HepG2 (cell line): Measurements from ENCODE around the gene VPS37B. TPM values are rescaled to one million over a fixed set of nuclear protein-coding genes. Genes with fewer than 3 reads are reported as not detected.
A peak's percentile ranks its signal among the peaks of the same experiment; 100 is the strongest.

ENCODE experiments used
- ATAC-seq: fragments of 200-7000 bp; cut with Tn5 transposase; 3 replicates; pipeline ENCODE4 v1.9.1; 2020; ENCODE audit warnings: mild to moderate bottlenecking, moderate library complexity
- BruUV-seq: library from RNA; stranded (reverse); fragments of 400-500 nt; replicated peaks from 2 replicates; lab custom pipeline; 2021; lab: Mats Ljungman, UMichigan
- CTCF ChIA-PET: fragments of 300-600 bp; formaldehyde crosslinking; extraction: SDS; loops from one replicate; lab custom pipeline; 2021; ENCODE audit warnings: low total read pairs, inconsistent platforms, low intra/inter-chr PET ratio; lab: Yijun Ruan, JAX
- POLR2A ChIA-PET: fragments of 350-600 bp; sonication (Branson Sonifier 250); formaldehyde crosslinking; loops from one replicate; lab custom pipeline; 2020; ENCODE audit warnings: antibody characterized with exemption, inconsistent platforms; lab: Yijun Ruan, JAX
- DNase-seq: peaks from one replicate; pipeline ENCODE4 v3.0.0-alpha.2; 2015; ENCODE audit warnings: low spot score
- FAIRE-seq: peaks from 3 replicates; lab custom pipeline; 2011; peaks lifted over from hg19 to GRCh38; lab: Jason Lieb, UNC
- H2AFZ ChIP-seq: one replicate; pipeline ENCODE4 v1.6.1; 2011; ENCODE audit warnings: low read length, inconsistent platforms
- H3K27ac ChIP-seq: fragments of 300-600 bp; 3 replicates; pipeline ENCODE4 v1.8.0; 2011; ENCODE audit warnings: mixed run types, mild to moderate bottlenecking, mixed read lengths, low read length, inconsistent platforms; ENCODE audit not compliant: insufficient read depth; ENCODE audit errors: extremely low read length
- H3K27me3 ChIP-seq, 2 experiments: fragments of 200-600 bp in 1 of 2; 2 replicates in 1 of 2; 3 replicates in 1 of 2; pipeline versions ENCODE4 v1.6.0 to v1.8.0; 2011; ENCODE audit warnings: low read length in 2 of 2, mild to moderate bottlenecking in 2 of 2, moderate library complexity in 2 of 2, inconsistent platforms in 1 of 2; ENCODE audit not compliant: insufficient read depth in 2 of 2, control insufficient read depth in 1 of 2
- H3K36me3 ChIP-seq, 2 experiments: fragments of 200-600 bp in 1 of 2; replicated peaks in 1 of 2; 2 replicates in 1 of 2; 3 replicates in 1 of 2; pipeline versions ENCODE4 v1.5.1 to v1.8.0; 2011; ENCODE audit warnings: low read length in 2 of 2, inconsistent platforms in 1 of 2; ENCODE audit not compliant: insufficient read depth in 2 of 2, control insufficient read depth in 1 of 2
- H3K4me1 ChIP-seq: 2 replicates; pipeline ENCODE4 v1.5.1; 2012; ENCODE audit warnings: low read length, inconsistent platforms; ENCODE audit not compliant: insufficient read depth
- H3K4me2 ChIP-seq: 2 replicates; pipeline ENCODE4 v1.6.0; 2011; ENCODE audit warnings: low read depth, low read length, inconsistent platforms
- H3K4me3 ChIP-seq, 3 experiments: fragments of 200-600 bp in 1 of 3; sonication (generic), shearing (Covaris generic) in 1 of 3; replicated peaks in 1 of 3; 2 replicates each; pipeline ENCODE4 v1.5.1; 2011 to 2016; ENCODE audit warnings: low read length in 3 of 3, inconsistent platforms in 2 of 3, low read depth in 2 of 3, mild to moderate bottlenecking in 2 of 3, control low read depth in 1 of 3, mixed read lengths in 1 of 3; ENCODE audit not compliant: insufficient read depth in 1 of 3
- H3K79me2 ChIP-seq: one replicate; pipeline ENCODE4 v1.6.1; 2011; ENCODE audit warnings: low read length, inconsistent platforms; ENCODE audit not compliant: insufficient read depth
- H3K9ac ChIP-seq: 2 replicates; pipeline ENCODE4 v1.6.0; 2011; ENCODE audit warnings: mild to moderate bottlenecking, low read depth, low read length, inconsistent platforms; ENCODE audit not compliant: insufficient read depth
- H3K9me3 ChIP-seq: 2 replicates; pipeline ENCODE4 v1.5.1; 2012; ENCODE audit warnings: mild to moderate bottlenecking, low read length
- H4K20me1 ChIP-seq: 2 replicates; pipeline ENCODE4 v1.6.0; 2011; ENCODE audit warnings: inconsistent platforms, mild to moderate bottlenecking, low read length, moderate library complexity; ENCODE audit not compliant: insufficient read depth
- ELF4 ChIP-seq: sonication (generic); formaldehyde crosslinking; IDR thresholded peaks from 2 replicates; pipeline ENCODE4 v1.5.0; 2020; ENCODE audit warnings: missing genetic modification reagents, mild to moderate bottlenecking, moderate library complexity, borderline replicate concordance
- HNF4G ChIP-seq, 2 experiments: sonication (generic) in 1 of 2; formaldehyde crosslinking in 1 of 2; IDR thresholded peaks; 2 replicates each; pipeline versions ENCODE4 v1.4.0 to v1.6.1; 2011 to 2020; ENCODE audit warnings: borderline replicate concordance in 2 of 2, low read depth in 2 of 2, mild to moderate bottlenecking in 2 of 2, low read length in 1 of 2, missing genetic modification reagents in 1 of 2, moderate library complexity in 1 of 2
- IKZF5 ChIP-seq: IDR thresholded peaks from 2 replicates; pipeline ENCODE4 v1.6.1; 2018; ENCODE audit warnings: missing genetic modification reagents, mild to moderate bottlenecking, missing compliant biosample characterization
- NONO ChIP-seq, 2 experiments: fragments of 450-650 bp in 1 of 2; sonication (generic) in 1 of 2; formaldehyde crosslinking in 1 of 2; IDR thresholded peaks in 1 of 2; conservative IDR thresholded peaks in 1 of 2; 2 replicates each; pipeline versions ENCODE4 v1.6.1 to v1.8.0; 2017 to 2022; ENCODE audit warnings: mild to moderate bottlenecking in 1 of 2, missing genetic modification reagents in 1 of 2, moderate library complexity in 1 of 2
- PCBP1 ChIP-seq: fragments of 200-400 bp; formaldehyde crosslinking; IDR thresholded peaks from 2 replicates; pipeline ENCODE4 v1.6.1; 2017; ENCODE audit warnings: mild to moderate bottlenecking, low read depth, low read length, borderline replicate concordance
- PRMT3 ChIP-seq: sonication (generic); formaldehyde crosslinking; IDR thresholded peaks from 2 replicates; pipeline ENCODE4 v1.8.1; 2022; ENCODE audit warnings: low read depth, mild to moderate bottlenecking, moderate library complexity, missing genetic modification reagents, borderline replicate concordance
- SAP130 ChIP-seq: IDR thresholded peaks from 2 replicates; pipeline ENCODE4 v1.6.1; 2016; ENCODE audit warnings: low read depth
- SRF ChIP-seq: IDR thresholded peaks from 2 replicates; pipeline ENCODE4 v1.6.1; 2011; ENCODE audit warnings: mild to moderate bottlenecking, low read depth, low read length, moderate library complexity
- TRAFD1 ChIP-seq: sonication (generic); formaldehyde crosslinking; IDR thresholded peaks from 2 replicates; pipeline ENCODE4 v1.5.1; 2020; ENCODE audit warnings: missing genetic modification reagents, mild to moderate bottlenecking, borderline replicate concordance
- ZNF143 ChIP-seq: sonication (generic); formaldehyde crosslinking; IDR thresholded peaks from 2 replicates; pipeline ENCODE4 v1.4.0; 2020; ENCODE audit warnings: missing genetic modification reagents
- ZNF235 ChIP-seq: sonication (generic); formaldehyde crosslinking; IDR thresholded peaks from 2 replicates; pipeline ENCODE4 v1.8.1; 2023; ENCODE audit warnings: mild to moderate bottlenecking, missing genetic modification reagents, borderline replicate concordance
- ZNF709 ChIP-seq: sonication (generic); formaldehyde crosslinking; IDR thresholded peaks from 2 replicates; pipeline ENCODE4 v1.5.0; 2020; ENCODE audit warnings: mild to moderate bottlenecking, missing genetic modification reagents
- WGBS: methylation state at CpG from one replicate; pipeline ENCODE4 v1.1.6; 2017; ENCODE audit warnings: low lambda C conversion rate; 5-methylcytosine and 5-hydroxymethylcytosine counted together
- in situ Hi-C: cut with HindIII; loops from 2 replicates; pipeline ENCODE4 v1.10.0; 2017; ENCODE audit warnings: low pct_unique_long_range_greater_than_20kb; ENCODE audit not compliant: extremely low pct_ligation_motif_present
- intact Hi-C: fragments of 100-400 bp; cut with micrococcal nuclease; formaldehyde crosslinking; loops from one replicate; pipeline ENCODE4 v1.10.0; 2022; ENCODE audit not compliant: unreplicated experiment
- polyA plus RNA-seq, 8 experiments: library from polyadenylated mRNA; depleted of rRNA in 3 of 8; stranded (reverse) in 7 of 8; unstranded in 1 of 8; fragments of >200 nt; fragmentation: Illumina TruSeq in 4 of 8; extraction: Trizol in 4 of 8; gene quantifications; 2 replicates each; pipeline versions ENCODE4 v1.2.1 to v1.2.3, GENCODE V29; 2011 to 2016; ENCODE audit warnings: low read depth in 4 of 8, missing spikeins in 1 of 8, mixed read lengths in 1 of 8; ENCODE audit not compliant: insufficient read depth in 1 of 8
- total RNA-seq, 5 experiments: library from RNA; depleted of rRNA; stranded (reverse); fragments of >200 nt; fragmentation: Illumina TruSeq; extraction: Trizol; gene quantifications; 2 replicates each; pipeline ENCODE4 v1.2.3, GENCODE V29; 2016; ENCODE audit warnings: low read depth in 1 of 5

VPS37B gene
- total and polyA plus RNA-seq, 2 of the 13 experiments (the other 11 are each of a cell fraction or from before 2014, with no cell fraction given), result 4.6 to 5.3 TPM

- peak; percentile 19; the same call in 1 of the 2 replicates for TF ChIP-seq SAP130
- no peak for TF ChIP-seq PRMT3
- TF ChIP-seq ELF4 (CRISPR knock-in tag), result no peak
- no peak for TF ChIP-seq NONO (IDR thresholded peaks at IDR 0.05)
- peak; percentile 35; the same call in 1 of the 2 replicates for TF ChIP-seq NONO (CRISPR knock-in tag; conservative IDR thresholded peaks at IDR 0.05)
- peak; percentile 61; the same call in 1 of the 2 replicates for TF ChIP-seq SRF
These were observed 38.8 kb downstream of the VPS37B start (continued) for GRCh38 chr12:122856999-122857671.

GRCh38 chr12:122855928-122856831 is 39.7 kb downstream of the VPS37B start:
- ChIA-PET CTCF (no interaction called here), POLR2A (no interaction called here)
- H3K36me3 ChIP-seq, result peaks cover 0 to 3% of the 10 kb centered on the region in 2 experiments; a peak in 2 of 5 replicates
- intact Hi-C loops (no loop called here), in situ Hi-C loops (loop anchor here (25.0 kb wide), 1 partner anchor 381 kb away; the partner anchor contains the start of genes MPHOSPH9 and MTRFR)
- H2AFZ ChIP-seq, result no peak overlapping the region
- no peak overlapping the region for H3K27ac ChIP-seq
- WGBS, result 96% methylated on average over 29 of the region's 40 CpGs
- no peak overlapping the region for H3K4me2 ChIP-seq
- ATAC-seq (no peak), FAIRE-seq (no peak), DNase-seq (no peak)
- H3K4me1 ChIP-seq, result peaks cover 24% of the 10 kb centered on the region
- no peaks in the 10 kb centered on the region for H3K9me3 ChIP-seq
- TSS peak; percentile 43 for BruUV-seq
- H4K20me1 ChIP-seq, result no peaks in the 10 kb centered on the region
- H3K27me3 ChIP-seq, result no peaks in the 10 kb centered on the region
- H3K79me2 ChIP-seq, result no peaks in the 10 kb centered on the region
- no peak overlapping the region for H3K9ac ChIP-seq
- no peak overlapping the region for H3K4me3 ChIP-seq
- TF ChIP-seq ZNF235 (CRISPR knock-in tag), result no peak
- TF ChIP-seq ZNF143 (CRISPR knock-in tag), result no peak
- no peak for TF ChIP-seq PCBP1
- TF ChIP-seq HNF4G (IDR thresholded peaks at IDR 0.05; ENCODE audit: borderline replicate concordance, low read depth, low read length), result no peak
- no peak for TF ChIP-seq HNF4G (CRISPR knock-in tag; IDR thresholded peaks at IDR 0.05; ENCODE audit: borderline replicate concordance, low read depth)
- TF ChIP-seq IKZF5, result no peak
- no peak for TF ChIP-seq TRAFD1 (CRISPR knock-in tag)
- TF ChIP-seq ZNF709 (CRISPR knock-in tag), result no peak
